Tongue (tissue), 2 donors: ENCODE data around the gene METTL13. TPM values are rescaled to one million over a fixed set of nuclear protein-coding genes. Genes with fewer than 3 reads are reported as not detected.

Experiments used
- DNase-seq: peaks from one replicate; pipeline ENCODE4 v3.0.0-alpha.2; 2015
- total RNA-seq: library from RNA; depleted of rRNA; stranded (reverse); fragments of >200 nt; gene quantifications from one replicate; pipeline ENCODE4 v1.2.3, GENCODE V29; 2014

Gene METTL13
- total RNA-seq, 1 donor from 2014 or later: 17.5 TPM

GRCh38 chr1:171803045-171803444, 21.6 kb downstream of the METTL13 start:
- peak; percentile 25 for DNase-seq

DNA sequence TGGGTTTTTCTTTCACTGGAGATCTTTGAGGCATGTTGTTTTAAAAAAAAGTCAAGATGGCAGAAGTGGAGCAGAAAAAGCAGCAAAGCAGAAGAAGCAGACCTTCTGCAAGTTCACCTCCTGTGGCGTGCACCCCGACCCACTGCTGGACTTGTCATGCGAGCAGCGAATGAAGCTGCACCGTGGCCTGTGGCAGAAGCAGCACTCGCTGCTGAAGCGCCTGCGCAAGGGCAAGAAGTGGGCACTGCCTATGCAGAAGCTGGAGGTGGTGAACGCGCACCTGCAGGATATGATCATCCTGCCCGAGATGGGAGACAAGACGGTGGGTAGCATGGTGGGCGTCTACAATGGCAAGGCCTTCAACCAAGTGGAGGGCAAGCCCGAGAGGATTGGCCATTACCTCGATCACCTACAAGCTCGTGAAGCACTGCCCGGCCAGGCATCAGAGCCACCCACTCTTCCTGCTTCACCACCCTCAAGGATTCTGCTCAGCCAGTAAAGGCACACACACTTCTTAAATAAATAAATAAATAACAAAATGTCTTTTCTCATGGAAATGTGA, 22.1 kb downstream of the METTL13 start:
- no peak for DNase-seq

- DNase-seq: no peak
Measured at GRCh38 chr1:171805395-171806115, 24.1 kb downstream of the METTL13 start.

- no peak for DNase-seq
Measured at GRCh38 chr1:171807556-171807955, 26.1 kb downstream of the METTL13 start.

GRCh38 chr1:171809834-171810233, 28.4 kb downstream of the METTL13 start:
- DNase-seq: no peak

GRCh38 chr1:171811672-171812071, 30.2 kb downstream of the METTL13 start:
- DNase-seq: no peak

GRCh38 chr1:171814692-171815091, 33.2 kb downstream of the METTL13 start:
- peak; percentile 52 for DNase-seq

GRCh38 chr1:171816300-171816901, 34.9 kb downstream of the METTL13 start:
- DNase-seq: no peak

GRCh38 chr1:171817511-171818265, 36.2 kb downstream of the METTL13 start:
- no peak for DNase-seq

DNA sequence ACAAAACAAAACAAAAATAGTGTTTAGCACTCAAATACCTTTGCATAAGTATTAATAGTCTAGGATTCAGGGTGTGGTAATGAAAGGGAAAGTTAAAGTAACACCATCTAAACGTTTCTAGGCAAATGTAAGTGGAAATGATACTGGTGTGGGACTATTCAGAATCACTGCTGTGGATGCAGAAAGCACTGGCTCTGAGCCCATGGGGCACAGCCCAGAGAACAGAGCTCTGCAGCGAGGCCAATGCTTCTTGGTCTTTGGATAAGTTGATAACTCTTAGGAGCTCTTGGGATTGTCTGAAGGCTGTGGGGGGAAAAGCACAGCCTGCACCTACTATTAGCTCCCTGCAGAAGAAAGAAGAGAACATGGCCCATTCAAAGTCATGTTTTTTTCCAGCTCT, 38.5 kb downstream of the METTL13 start:
- DNase-seq: no peak

- DNase-seq: no peak
Measured at GRCh38 chr1:171826973-171827372, 45.5 kb downstream of the METTL13 start.

DNA sequence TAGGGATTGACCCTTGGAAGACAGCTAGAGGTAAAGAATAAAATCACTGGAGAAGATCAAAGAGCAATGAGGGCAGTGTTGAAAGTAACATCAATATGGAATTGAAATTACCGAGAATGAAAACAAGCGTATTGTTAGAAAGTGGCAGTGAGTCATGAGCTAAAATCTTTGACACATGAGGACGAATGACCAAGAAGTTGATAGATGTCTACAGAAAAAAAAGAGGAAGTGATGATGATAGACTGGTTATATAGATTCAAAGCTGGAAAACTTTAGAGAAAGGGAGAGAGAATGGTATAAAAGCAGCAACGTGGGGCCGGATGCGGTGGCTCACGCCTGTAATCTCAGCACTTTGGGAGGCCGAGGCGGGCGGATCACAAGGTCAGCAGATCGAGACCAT, 47.3 kb downstream of the METTL13 start:
- no peak for DNase-seq

DNA sequence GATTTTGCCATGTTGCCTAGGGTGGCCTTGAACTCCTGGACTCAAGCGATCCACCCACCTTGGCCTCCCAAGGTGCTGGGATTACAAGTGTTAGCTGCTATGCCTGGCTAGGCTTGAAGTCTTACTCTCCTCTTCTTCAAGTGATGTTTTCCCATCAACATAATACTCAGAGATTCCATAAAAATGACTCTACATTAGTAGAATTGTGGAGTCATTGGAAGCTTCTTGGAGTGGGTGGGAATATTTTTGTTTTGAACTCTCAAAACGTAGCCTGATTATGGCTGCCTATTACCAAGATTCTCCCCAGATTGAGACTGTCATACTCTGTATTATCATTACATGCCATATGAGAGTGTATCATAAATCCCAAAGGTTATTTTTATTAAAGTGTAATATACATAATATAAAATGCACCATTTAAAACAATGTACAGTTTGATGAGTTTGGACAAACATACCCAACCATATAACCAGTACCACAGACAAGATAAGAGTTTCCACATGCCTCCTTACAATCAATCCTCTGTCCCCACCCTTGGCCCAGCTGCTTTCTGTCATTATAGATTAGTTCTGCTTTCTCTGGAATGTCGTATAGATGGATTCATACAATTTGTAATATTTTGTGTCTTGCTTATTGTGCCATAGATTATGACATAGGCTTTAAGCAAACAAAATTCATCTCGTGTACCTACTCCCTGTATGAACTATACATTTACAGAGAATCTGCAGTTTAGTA, 51.8 kb downstream of the METTL13 start:
- peak; percentile 55 for DNase-seq

DNA sequence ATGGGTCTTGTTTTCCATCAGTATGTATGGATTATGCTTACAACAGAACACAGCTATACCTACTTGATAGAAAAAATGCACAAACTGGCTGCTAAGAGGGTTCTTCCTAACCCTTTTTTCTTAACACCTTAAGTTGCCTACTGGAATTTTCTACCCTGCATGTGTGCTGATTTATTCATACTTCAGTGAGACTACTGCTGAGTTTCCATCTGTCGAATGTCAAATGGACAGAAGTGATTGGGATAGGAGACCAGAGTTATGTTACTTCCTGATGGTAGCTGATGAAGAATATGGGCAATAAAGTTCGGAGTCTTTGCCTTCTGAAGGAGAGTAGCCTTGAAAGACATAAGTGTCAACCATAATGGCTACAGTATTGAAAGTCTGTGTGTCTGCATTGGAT, 53.4 kb downstream of the METTL13 start:
- DNase-seq: no peak

- no peak for DNase-seq
Measured at GRCh38 chr1:171835891-171836290, 54.4 kb downstream of the METTL13 start.

DNA sequence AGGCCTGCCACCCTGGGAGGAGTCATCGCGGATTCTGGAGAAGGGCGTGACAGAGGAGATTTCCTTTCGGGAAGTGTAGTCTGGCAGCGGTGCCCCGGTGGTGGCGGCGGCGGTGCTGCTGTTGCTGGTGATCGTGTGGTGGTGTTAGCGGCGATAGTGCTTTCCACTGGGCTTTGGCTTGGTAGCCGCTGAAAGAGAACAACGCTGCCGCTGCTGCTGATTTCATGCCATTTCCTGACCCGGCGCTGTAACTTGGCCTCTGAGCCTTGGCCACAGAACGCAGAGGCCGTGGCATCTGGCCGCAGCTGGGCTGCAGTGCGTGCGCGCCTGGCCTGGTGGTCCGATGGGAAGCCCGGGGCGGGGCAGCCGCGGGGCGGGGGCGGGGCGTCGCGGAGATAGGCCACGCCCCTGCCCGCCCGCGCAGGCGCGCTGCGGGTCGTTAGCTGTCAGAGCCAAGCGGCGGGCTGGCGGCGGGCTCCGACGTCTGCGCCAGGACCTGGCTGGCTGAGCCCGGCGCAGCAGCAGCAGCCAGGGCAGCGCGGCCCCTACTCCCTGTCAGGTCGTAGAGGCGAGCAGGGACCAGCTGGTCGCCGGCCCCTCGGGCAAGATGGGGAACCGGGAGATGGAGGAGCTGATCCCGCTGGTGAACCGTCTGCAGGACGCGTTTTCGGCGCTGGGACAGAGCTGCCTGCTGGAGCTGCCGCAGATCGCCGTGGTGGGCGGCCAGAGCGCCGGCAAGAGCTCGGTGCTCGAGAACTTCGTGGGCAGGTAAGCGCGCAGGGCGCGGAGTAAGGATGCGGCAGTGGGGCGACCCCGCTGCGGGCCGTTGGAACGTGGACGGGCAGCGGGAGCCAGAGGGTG, 59.8 kb downstream of the METTL13 start, which contains the start of gene DNM3:
Gene DNM3 (plus strand): TSS at position 449 of the 861 bp plus-strand sequence. CDS start 159 bp downstream, at position 608.
- peak; percentile 91 for DNase-seq

DNA sequence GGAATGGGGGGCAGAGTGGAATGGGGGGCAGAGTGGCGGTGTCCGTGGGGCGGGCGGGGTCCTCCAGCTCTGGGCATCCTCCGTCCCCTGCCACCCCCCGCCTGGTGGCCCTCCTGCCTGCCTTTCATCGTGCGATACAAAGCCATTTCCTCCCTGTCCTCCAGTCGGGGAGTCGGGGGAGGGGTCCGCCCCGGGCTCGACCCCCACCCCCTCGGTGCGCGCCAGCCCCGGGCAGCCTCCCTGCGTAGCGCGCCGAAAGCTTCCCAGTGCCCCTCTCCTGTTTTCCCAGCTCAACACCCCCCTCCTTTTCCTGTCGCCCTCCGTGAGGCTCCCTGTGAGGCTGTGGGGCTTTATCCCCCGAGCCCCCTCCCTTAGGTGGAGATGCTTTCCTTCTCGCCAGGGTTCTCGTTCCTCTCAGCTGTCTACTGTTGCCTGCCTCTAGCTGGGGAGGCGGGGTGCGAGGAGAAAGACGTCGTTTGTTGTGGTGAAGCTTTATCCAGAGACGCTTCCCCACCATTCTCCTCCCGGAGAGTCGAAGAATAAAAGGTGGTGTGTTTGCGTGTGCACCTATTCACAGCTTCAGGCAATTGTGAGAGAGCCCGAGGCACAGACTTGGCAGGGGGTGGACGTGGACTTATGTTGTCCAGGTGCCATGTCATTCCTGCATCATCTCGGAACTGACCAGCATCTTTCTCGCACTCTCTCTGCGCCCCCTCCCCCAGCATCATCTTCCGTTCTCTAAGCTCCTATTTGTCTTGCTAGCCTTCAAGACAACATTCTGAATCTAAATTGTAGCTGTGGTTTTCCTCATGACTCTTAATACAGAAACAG, 60.7 kb downstream of the METTL13 start:
- DNase-seq: peak; percentile 49

GRCh38 chr1:171844381-171844780, 62.9 kb downstream of the METTL13 start:
- DNase-seq: no peak

DNA sequence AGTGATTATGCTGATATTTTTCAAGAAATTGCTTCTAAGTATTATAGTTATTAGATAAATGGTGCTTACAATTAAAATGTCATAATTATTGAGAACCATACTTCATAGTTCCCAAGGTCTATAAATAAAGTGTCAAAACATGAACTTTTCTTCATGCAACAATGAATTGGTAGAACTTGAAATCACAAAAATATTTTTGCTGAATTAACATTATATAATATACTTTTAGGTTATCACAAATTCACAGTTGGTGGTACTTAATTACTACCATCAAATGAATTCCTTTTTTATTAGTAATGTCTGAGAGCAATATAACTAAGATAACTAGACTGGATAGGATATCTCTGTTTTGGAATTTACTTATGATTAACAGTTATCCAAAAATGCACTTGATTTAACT, 64.5 kb downstream of the METTL13 start:
- DNase-seq: no peak
